K562 (cell line): ENCODE results near the gene IRF3. TPM values are rescaled to one million over a fixed set of nuclear protein-coding genes. Genes with fewer than 3 reads are reported as not detected.

ENCODE experiments used
- DACH1 ChIP-seq: fragments of 450-650 bp; IDR thresholded peaks from 2 replicates; pipeline ENCODE4 v1.6.1; 2018; ENCODE audit not compliant: partially characterized antibody
- E2F6 ChIP-seq, 2 experiments: IDR thresholded peaks; 2 replicates each; pipeline ENCODE4 v1.6.1; 2011; ENCODE audit warnings: borderline replicate concordance in 1 of 2, control low read depth in 1 of 2, low read depth in 1 of 2, low read length in 1 of 2, mild to moderate bottlenecking in 1 of 2, mixed read lengths in 1 of 2, moderate library complexity in 1 of 2; ENCODE audit not compliant: insufficient read depth in 1 of 2, insufficient read length in 1 of 2, poor library complexity in 1 of 2, severe bottlenecking in 1 of 2; ENCODE audit errors: extremely low read depth in 1 of 2
- ERF ChIP-seq: fragments of 450-650 bp; formaldehyde crosslinking; IDR thresholded peaks from 2 replicates; pipeline ENCODE4 v1.4.0; 2020; ENCODE audit warnings: mild to moderate bottlenecking, mixed read lengths
- FOXP1 ChIP-seq: sonication (generic); formaldehyde crosslinking; IDR thresholded peaks from 2 replicates; pipeline ENCODE4 v1.8.0; 2022; ENCODE audit warnings: mild to moderate bottlenecking, missing genetic modification reagents
- HDAC3 ChIP-seq: fragments of 450-650 bp; IDR thresholded peaks from 2 replicates; pipeline ENCODE4 v1.6.1; 2018; ENCODE audit warnings: borderline replicate concordance, mild to moderate bottlenecking, moderate library complexity; ENCODE audit not compliant: partially characterized antibody
- HNRNPK ChIP-seq: fragments of 200-400 bp; formaldehyde crosslinking; IDR thresholded peaks from one replicate; pipeline ENCODE4 v1.6.1; 2018; ENCODE audit warnings: mild to moderate bottlenecking, low read depth, low read length; ENCODE audit not compliant: poor library complexity, severe bottlenecking
- KAT2B ChIP-seq: IDR thresholded peaks from one replicate; pipeline ENCODE4 v1.6.1; 2012; ENCODE audit warnings: low read depth, mild to moderate bottlenecking, control low read depth, inconsistent platforms, low read length, moderate library complexity
- MEIS2 ChIP-seq: fragments of 450-650 bp; IDR thresholded peaks from 2 replicates; pipeline ENCODE4 v1.6.1; 2014; ENCODE audit warnings: mild to moderate bottlenecking; ENCODE audit not compliant: partially characterized antibody
- MXI1 ChIP-seq: IDR thresholded peaks from 2 replicates; pipeline ENCODE4 v1.6.1; 2011; ENCODE audit warnings: low read depth, mild to moderate bottlenecking, improper control_type of control experiment, low read length
- PPARD ChIP-seq: fragments of 250-450 bp; sonication (Bioruptor Pico); IDR thresholded peaks from 2 replicates; pipeline ENCODE4 v1.8.0; 2022; ENCODE audit warnings: inconsistent platforms, mild to moderate bottlenecking, moderate library complexity
- PRPF4 ChIP-seq: fragments of 200-400 bp; formaldehyde crosslinking; IDR thresholded peaks from one replicate; pipeline ENCODE4 v1.6.1; 2017; ENCODE audit warnings: low read length, low read depth, mild to moderate bottlenecking; ENCODE audit not compliant: insufficient read depth, poor library complexity, severe bottlenecking
- SOX6 ChIP-seq: fragments of 450-650 bp; IDR thresholded peaks from 2 replicates; pipeline ENCODE4 v1.6.1; 2014; ENCODE audit warnings: mild to moderate bottlenecking
- TAF15 ChIP-seq: fragments of 200-400 bp; formaldehyde crosslinking; IDR thresholded peaks from 2 replicates; pipeline ENCODE4 v1.6.1; 2017; ENCODE audit warnings: mild to moderate bottlenecking, low read depth, low read length, moderate library complexity
- THAP12 ChIP-seq: fragments of 250-450 bp; sonication (Bioruptor Pico); IDR thresholded peaks from 2 replicates; pipeline ENCODE4 v1.9.0; 2021; ENCODE audit warnings: mild to moderate bottlenecking, inconsistent platforms
- ZBTB17 ChIP-seq: fragments of 450-650 bp; formaldehyde crosslinking; IDR thresholded peaks from 2 replicates; pipeline ENCODE4 v1.4.0; 2020; ENCODE audit warnings: mild to moderate bottlenecking
- ZNF133 ChIP-seq: fragments of 250-450 bp; sonication (Bioruptor Pico); IDR thresholded peaks from 2 replicates; pipeline ENCODE4 v1.4.0; 2020; ENCODE audit warnings: mild to moderate bottlenecking
- ZNF24 ChIP-seq: fragments of 450-650 bp; IDR thresholded peaks from 2 replicates; pipeline ENCODE4 v1.6.1; 2016
- ZNF583 ChIP-seq: fragments of 250-450 bp; sonication (Bioruptor Pico); IDR thresholded peaks from 2 replicates; pipeline ENCODE4 v1.4.0; 2020
- ZNF586 ChIP-seq: fragments of 450-650 bp; formaldehyde crosslinking; conservative IDR thresholded peaks from 2 replicates; pipeline ENCODE4 v1.4.0; 2020; ENCODE audit warnings: mild to moderate bottlenecking, moderate library complexity
- ZNF717 ChIP-seq: fragments of 250-450 bp; sonication (Bioruptor Pico); IDR thresholded peaks from 2 replicates; pipeline ENCODE4 v1.5.0; 2021
- ZSCAN32 ChIP-seq: fragments of 450-650 bp; formaldehyde crosslinking; IDR thresholded peaks from 2 replicates; pipeline ENCODE4 v1.4.0; 2020; ENCODE audit warnings: mild to moderate bottlenecking, moderate library complexity
- polyA plus RNA-seq, 8 experiments: library from polyadenylated mRNA; depleted of rRNA in 4 of 8; stranded (reverse) in 5 of 8; unstranded in 3 of 8; fragments of >200 nt; fragmentation: Nextera tagmentation in 2 of 8; fragmentation: Illumina TruSeq in 1 of 8; extraction: Ambion mirVana in 2 of 8; extraction: Trizol in 1 of 8; gene quantifications; 2 replicates each; pipeline versions ENCODE4 v1.2.1 to v1.2.3, GENCODE V29; 2011 to 2014; ENCODE audit warnings: inconsistent platforms in 1 of 8, missing spikeins in 1 of 8
- total RNA-seq, 7 experiments: library from RNA; depleted of rRNA in 6 of 7; stranded (reverse); fragments of >200 nt in 6 of 7; fragmentation: Illumina TruSeq in 2 of 7; extraction: Trizol in 2 of 7; gene quantifications; 2 replicates each; pipeline versions ENCODE4 v1.2.1 to v1.2.3, GENCODE V29; 2011 to 2021; ENCODE audit warnings: low replicate concordance in 1 of 7
- TF ChIP-seq, protein P1 (sequence below): fragments of 450-650 bp; IDR thresholded peaks from 2 replicates; pipeline ENCODE4 v1.6.1; 2018; ENCODE audit not compliant: partially characterized antibody

IRF3 gene
- total and polyA plus RNA-seq, 9 of the 15 experiments (the other 6 are each of a cell fraction or from before 2014, with no cell fraction given), result 7.5 to 145 (median 65.4) TPM

GRCh38 chr19:49664171-49665035 is 1.3 kb downstream of the IRF3 start (continued):
- no peak for TF ChIP-seq DACH1
- no peak for TF ChIP-seq MEIS2
- no peak for TF ChIP-seq ZNF133 (CRISPR knock-in tag)
- TF ChIP-seq ZNF586 (CRISPR knock-in tag), result no peak
- TF ChIP-seq, protein P1, sequence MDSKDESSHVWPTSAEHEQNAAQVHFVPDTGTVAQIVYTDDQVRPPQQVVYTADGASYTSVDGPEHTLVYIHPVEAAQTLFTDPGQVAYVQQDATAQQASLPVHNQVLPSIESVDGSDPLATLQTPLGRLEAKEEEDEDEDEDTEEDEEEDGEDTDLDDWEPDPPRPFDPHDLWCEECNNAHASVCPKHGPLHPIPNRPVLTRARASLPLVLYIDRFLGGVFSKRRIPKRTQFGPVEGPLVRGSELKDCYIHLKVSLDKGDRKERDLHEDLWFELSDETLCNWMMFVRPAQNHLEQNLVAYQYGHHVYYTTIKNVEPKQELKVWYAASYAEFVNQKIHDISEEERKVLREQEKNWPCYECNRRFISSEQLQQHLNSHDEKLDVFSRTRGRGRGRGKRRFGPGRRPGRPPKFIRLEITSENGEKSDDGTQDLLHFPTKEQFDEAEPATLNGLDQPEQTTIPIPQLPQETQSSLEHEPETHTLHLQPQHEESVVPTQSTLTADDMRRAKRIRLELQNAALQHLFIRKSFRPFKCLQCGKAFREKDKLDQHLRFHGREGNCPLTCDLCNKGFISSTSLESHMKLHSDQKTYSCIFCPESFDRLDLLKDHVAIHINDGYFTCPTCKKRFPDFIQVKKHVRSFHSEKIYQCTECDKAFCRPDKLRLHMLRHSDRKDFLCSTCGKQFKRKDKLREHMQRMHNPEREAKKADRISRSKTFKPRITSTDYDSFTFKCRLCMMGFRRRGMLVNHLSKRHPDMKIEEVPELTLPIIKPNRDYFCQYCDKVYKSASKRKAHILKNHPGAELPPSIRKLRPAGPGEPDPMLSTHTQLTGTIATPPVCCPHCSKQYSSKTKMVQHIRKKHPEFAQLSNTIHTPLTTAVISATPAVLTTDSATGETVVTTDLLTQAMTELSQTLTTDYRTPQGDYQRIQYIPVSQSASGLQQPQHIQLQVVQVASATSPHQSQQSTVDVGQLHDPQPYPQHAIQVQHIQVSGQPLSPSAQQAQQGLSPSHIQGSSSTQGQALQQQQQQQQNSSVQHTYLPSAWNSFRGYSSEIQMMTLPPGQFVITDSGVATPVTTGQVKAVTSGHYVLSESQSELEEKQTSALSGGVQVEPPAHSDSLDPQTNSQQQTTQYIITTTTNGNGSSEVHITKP, result peak; percentile 94
- no peak for TF ChIP-seq ZNF24
- no peak for TF ChIP-seq ZNF583 (CRISPR knock-in tag)
- TF ChIP-seq FOXP1 (CRISPR knock-in tag), result no peak
- TF ChIP-seq ZSCAN32, result 0 out of 2 replicates have a peak, but pooled peaks have one; percentile 43
- TF ChIP-seq ZNF717 (CRISPR knock-in tag), result no peak
- TF ChIP-seq SOX6, result no peak
- peak in 1 of 2 experiments; percentile 27 for TF ChIP-seq E2F6 (IDR thresholded peaks at IDR 0.05; ENCODE audit: borderline replicate concordance in 1 of 2, extremely low read depth in 1 of 2, insufficient read depth in 1 of 2, insufficient read length in 1 of 2, low read depth in 1 of 2, low read length in 1 of 2, poor library complexity in 1 of 2, severe bottlenecking in 1 of 2)
- TF ChIP-seq THAP12, result no peak
- TF ChIP-seq PRPF4, result no peak
- no peak for TF ChIP-seq TAF15
- no peak for TF ChIP-seq ZBTB17 (CRISPR knock-in tag)
- no peak for TF ChIP-seq PPARD (CRISPR knock-in tag)
- TF ChIP-seq HNRNPK, result no peak
- no peak for TF ChIP-seq HDAC3
- TF ChIP-seq MXI1, result 0 out of 2 replicates have a peak, but pooled peaks have one; percentile 31
- no peak for TF ChIP-seq KAT2B
- no peak for TF ChIP-seq ERF (CRISPR knock-in tag)
